GM21529 (cell line): ENCODE measurements around the gene PCCB.
"Not testable (repeated sequence)": the region's sequence is repeated elsewhere in the genome, so short reads cannot be mapped to it uniquely, and the experiment has no call there.

ENCODE experiments used
- ATAC-seq: cut with Tn5 transposase; IDR thresholded peaks from one replicate; pipeline ENCODE4 v1.9.1; 2021; ENCODE audit not compliant: unreplicated experiment

Gene PCCB

DNA sequence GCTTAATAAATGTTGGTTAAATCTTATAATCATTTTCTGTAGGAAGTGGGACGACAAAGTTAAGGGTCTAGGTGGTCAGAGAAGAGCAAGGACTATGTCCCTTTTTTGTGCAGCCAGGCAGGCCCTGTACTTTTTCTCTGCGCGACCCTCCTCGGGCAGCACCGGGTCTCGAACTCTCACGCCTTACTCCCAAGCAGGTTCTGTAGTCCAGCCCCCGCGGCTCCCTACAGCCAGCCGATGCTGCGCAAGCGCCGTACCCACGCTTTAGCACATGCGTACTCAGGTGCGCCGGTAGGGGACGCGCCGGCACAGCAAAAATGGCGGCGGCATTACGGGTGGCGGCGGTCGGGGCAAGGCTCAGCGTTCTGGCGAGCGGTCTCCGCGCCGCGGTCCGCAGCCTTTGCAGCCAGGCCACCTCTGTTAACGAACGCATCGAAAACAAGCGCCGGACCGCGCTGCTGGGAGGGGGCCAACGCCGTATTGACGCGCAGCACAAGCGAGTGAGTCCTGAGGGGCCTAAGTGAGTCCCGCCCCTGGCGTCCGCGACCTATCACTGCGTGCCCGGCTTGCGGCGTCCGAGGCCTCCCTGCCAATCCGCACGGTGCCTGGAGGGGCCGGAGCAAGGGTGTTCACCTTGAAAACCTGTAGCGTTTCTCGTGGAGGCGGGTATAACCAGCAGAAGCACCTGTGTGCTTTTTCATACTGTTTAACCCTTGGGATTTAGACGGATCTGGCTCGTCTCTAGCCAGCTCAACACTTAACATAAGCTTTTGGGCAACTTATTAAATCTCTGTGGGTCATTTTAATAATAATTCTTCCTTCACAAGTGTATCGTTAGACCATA is at the start of gene PCCB:
Gene PCCB (plus strand): TSS at position 282 of the 844 bp plus-strand sequence. CDS start 36 bp downstream, at position 318.
- peak; percentile 95 for ATAC-seq

GRCh38 chr3:136207489-136208115 is 42.5 kb upstream of the PCCB start:
- ATAC-seq: no peak

- no peak for ATAC-seq
These were observed 40.2 kb upstream of the PCCB start for GRCh38 chr3:136209921-136210320.

GRCh38 chr3:136211547-136211946 is 38.6 kb upstream of the PCCB start:
- ATAC-seq: no peak

GRCh38 chr3:136222746-136223145 is 27.4 kb upstream of the PCCB start:
- ATAC-seq: not testable (repeated sequence)

DNA sequence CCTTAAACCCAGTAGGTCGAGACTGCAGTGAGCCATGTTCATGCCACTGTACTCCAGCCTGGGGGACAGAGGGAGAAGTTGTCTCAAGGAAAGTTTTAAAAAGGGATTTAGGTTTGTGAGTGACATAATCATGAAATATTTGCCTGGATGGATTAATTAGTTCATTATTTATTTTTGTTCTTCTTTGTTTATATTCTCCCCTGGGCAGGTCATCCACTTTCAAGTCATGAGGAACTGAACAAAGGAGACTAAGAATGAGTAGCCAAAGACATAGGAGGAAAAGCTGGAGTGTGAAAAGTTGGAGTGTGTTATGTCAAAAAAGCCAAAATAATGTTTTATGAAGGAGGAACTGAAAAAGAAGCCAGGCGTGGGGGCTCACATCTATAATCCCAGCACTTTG is 17.7 kb upstream of the PCCB start:
- no peak for ATAC-seq

- ATAC-seq: no peak
These were observed 14.6 kb upstream of the PCCB start for GRCh38 chr3:136235545-136235944.

- ATAC-seq: no peak
These were observed 14.0 kb upstream of the PCCB start for GRCh38 chr3:136236109-136236508.

GRCh38 chr3:136237103-136237502 is 13.0 kb upstream of the PCCB start:
- ATAC-seq: no peak

GRCh38 chr3:136237961-136238649 is 12.0 kb upstream of the PCCB start:
- ATAC-seq: no peak

DNA sequence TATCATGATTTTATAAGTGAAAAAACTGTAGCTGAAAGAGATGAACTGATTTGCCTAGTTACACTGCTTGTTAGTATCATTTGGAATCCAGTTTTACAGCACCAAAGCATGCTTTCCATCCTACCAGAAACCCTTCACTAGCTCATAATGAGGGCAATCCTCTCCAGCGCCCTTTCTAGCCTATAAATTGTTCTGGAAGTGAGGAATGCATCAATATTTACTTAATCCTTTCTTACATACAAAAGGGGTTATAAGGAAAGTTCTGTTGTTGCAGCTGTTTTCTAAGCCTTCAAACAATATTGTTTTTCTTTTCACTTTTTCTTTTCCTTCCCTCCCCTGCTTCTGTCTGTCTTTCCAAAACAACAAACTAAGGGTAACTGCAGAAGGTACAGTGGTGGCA is 11.0 kb upstream of the PCCB start:
- no peak for ATAC-seq

DNA sequence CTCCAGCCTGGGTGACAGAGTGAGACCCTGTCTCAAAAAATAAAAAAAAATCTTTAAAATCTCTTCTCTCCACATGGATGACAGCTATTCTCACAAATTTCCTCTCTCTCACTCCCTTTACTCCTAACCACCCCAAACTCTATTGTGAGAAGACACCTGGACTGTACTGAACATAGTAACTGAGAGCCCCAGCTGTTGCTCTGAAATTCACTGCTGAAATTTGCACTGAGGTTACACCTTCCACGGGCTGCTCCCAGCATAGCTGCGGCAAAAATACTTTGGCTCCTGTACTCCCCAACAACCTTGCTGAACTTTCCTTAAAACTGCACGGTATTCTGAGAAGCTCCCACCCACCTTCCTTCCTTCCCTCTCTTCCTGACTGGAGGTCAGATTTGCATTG is 4.4 kb upstream of the PCCB start:
- no peak for ATAC-seq

DNA sequence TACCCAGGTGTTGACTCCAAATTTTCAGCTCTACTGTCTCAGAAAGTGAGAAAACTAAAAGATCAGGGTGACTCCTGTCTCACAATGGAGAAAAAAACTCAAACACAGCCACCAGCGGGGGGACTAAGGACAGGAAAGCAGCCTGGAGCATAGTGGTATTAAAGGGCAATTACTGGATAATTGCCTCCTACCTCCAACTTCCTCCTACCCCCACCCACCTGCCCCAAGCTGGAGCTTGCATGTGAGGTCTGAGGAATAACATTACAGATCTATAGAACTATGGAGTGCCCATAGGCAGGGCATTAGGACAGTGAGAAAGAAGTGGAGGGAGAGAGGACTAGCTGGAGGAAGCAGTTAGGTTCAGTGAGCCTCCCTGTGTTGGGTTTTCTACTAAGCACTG is 2.7 kb upstream of the PCCB start:
- ATAC-seq: no peak

- ATAC-seq: no peak
These were observed 2.1 kb upstream of the PCCB start for GRCh38 chr3:136247855-136248590.

DNA sequence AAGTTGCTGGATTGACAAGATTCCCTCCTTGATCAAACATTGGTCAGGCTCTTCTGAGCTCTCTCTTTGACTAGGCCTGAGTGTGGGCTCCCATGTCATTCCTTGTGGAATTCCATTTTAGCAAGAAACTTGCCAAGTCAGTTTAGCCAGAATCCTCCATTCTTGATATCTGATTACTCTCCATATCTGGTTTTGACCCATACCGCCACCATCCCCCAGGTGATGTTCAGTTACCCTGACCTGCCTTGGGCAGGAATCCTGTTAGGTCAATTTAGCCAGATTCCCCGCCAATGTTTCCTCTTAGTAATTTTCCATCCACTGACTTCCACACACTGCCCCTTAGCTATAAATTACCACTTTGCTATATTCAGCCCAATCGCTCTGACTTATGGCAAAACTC is 1.0 kb upstream of the PCCB start:
- ATAC-seq: no peak

DNA sequence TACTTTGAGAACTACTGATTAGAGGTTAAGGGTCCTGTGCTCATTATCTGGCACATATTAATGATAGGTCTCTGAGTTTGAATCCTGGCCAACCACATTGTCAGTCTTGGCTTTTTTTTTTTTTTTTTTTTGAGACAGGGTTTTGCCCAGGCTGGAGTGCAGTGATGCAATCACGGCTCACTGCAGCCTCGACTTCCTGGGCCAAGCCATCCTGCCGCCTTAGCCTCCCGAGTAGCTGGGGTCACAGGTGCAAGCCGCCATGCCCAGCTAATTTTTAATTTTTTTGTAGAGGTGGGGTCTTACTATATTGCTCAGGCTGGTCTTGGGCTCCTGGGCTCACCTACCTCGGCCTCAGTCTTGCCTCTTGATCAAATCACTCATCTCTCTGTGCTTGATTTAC is 547 bp upstream of the PCCB start:
- ATAC-seq: no peak

DNA sequence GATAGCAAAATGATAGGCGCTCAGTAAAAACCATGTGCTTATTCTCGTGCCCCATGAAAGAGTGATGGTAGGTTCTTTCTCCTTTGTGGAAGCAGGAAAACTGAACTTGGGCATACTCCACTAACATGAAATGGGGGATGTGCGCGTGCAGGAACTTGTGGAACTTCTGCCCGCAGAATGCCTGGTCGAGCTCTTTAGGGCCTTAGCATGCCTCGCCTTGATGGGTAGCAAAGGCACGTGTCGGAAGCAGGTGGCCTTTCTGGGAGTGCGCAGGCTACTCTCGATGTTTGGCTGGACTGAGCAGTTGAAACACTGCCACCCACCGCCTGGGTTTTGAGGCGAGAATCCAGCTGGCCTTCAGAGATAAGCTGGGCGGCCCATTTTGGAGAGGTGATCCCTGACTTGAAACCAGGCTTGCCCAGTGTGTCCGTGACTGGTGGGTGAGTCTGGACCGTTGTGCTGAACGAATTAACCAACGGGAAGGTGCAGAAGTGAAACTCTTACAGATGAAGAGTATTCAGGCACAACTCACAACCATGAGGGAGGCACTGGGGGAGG is 842 bp downstream of the PCCB start:
- peak; percentile 37 for ATAC-seq

- no peak for ATAC-seq
These were observed 1.4 kb downstream of the PCCB start for GRCh38 chr3:136251511-136251910.

- no peak for ATAC-seq
These were observed 5.7 kb downstream of the PCCB start for GRCh38 chr3:136255672-136256406.

- ATAC-seq: no peak
These were observed 8.1 kb downstream of the PCCB start for GRCh38 chr3:136258199-136258598.
